GM18508 (cell line): ENCODE results near the gene CA6.
"Not testable (repeated sequence)": the region's sequence is repeated elsewhere in the genome, so short reads cannot be mapped to it uniquely, and the experiment has no call there.

Experiments
- ATAC-seq: cut with Tn5 transposase; IDR thresholded peaks from one replicate; pipeline ENCODE4 v1.9.1; 2021; ENCODE audit warnings: moderate number of reproducible peaks; ENCODE audit not compliant: insufficient read depth, unreplicated experiment

Gene CA6

GRCh38 chr1:9001534-9002214 lies 56.0 kb downstream of the CA6 start:
- not testable (repeated sequence) for ATAC-seq

GRCh38 chr1:9002215-9002560 lies 56.5 kb downstream of the CA6 start:
- ATAC-seq: not testable (repeated sequence)

GRCh38 chr1:9004031-9004699 lies 58.5 kb downstream of the CA6 start:
- ATAC-seq: no peak

- ATAC-seq: no peak
Observed at GRCh38 chr1:9004700-9005394, 59.2 kb downstream of the CA6 start.

GRCh38 chr1:9005395-9005708 lies 59.7 kb downstream of the CA6 start:
- ATAC-seq: no peak

- ATAC-seq: no peak
Observed at GRCh38 chr1:9006956-9007615, 61.4 kb downstream of the CA6 start.

- ATAC-seq: no peak
Observed at GRCh38 chr1:9008236-9008635, 62.6 kb downstream of the CA6 start.

GRCh38 chr1:9009438-9010370 lies 64.0 kb downstream of the CA6 start:
- ATAC-seq: no peak

GRCh38 chr1:9010781-9011323 lies 65.2 kb downstream of the CA6 start:
- ATAC-seq: no peak

- no peak for ATAC-seq
Observed at GRCh38 chr1:9013819-9014218, 68.2 kb downstream of the CA6 start.

GRCh38 chr1:9014475-9015375 lies 69.1 kb downstream of the CA6 start:
- no peak for ATAC-seq

- no peak for ATAC-seq
Observed at GRCh38 chr1:9016455-9016854, 70.8 kb downstream of the CA6 start.

- ATAC-seq: no peak
Observed at GRCh38 chr1:9018333-9018732, 72.7 kb downstream of the CA6 start.

- ATAC-seq: no peak
Observed at GRCh38 chr1:9019896-9020295, 74.2 kb downstream of the CA6 start.

GRCh38 chr1:9020305-9020704 lies 74.6 kb downstream of the CA6 start:
- ATAC-seq: no peak

GRCh38 chr1:9022026-9022738 lies 76.5 kb downstream of the CA6 start:
- ATAC-seq: not testable (repeated sequence)

GRCh38 chr1:9022773-9023172 lies 77.1 kb downstream of the CA6 start:
- ATAC-seq: no peak
